Measurements from ENCODE around the gene UCK2. TPM values are rescaled to one million over a fixed set of nuclear protein-coding genes. Genes with fewer than 3 reads are reported as not detected.

Gene UCK2
- total RNA-seq, 1 experiment from 2014 or later, result 219 TPM

- peak; percentile 70 for DNase-seq (ENCODE audit: extremely low read depth, low read depth)
Measured at GRCh38 chr1:165928075-165928731, 100.8 kb downstream of the UCK2 start.

- no peak for DNase-seq (ENCODE audit: extremely low read depth, low read depth)
Measured at GRCh38 chr1:165930961-165931360, 103.5 kb downstream of the UCK2 start.

GRCh38 chr1:165933446-165934170 lies 106.2 kb downstream of the UCK2 start:
- DNase-seq (ENCODE audit: extremely low read depth, low read depth), result no peak

- no peak for DNase-seq (ENCODE audit: extremely low read depth, low read depth)
Measured at GRCh38 chr1:165936542-165936941, 109.1 kb downstream of the UCK2 start.

GRCh38 chr1:165937829-165938228 lies 110.4 kb downstream of the UCK2 start:
- no peak for DNase-seq (ENCODE audit: extremely low read depth, low read depth)

- DNase-seq (ENCODE audit: extremely low read depth, low read depth), result no peak
Measured at GRCh38 chr1:165938844-165939243, 111.4 kb downstream of the UCK2 start.

GRCh38 chr1:165941531-165941930 lies 114.1 kb downstream of the UCK2 start:
- no peak for DNase-seq (ENCODE audit: extremely low read depth, low read depth)

- DNase-seq (ENCODE audit: extremely low read depth, low read depth), result no peak
Measured at GRCh38 chr1:165942062-165942461, 114.6 kb downstream of the UCK2 start.

GRCh38 chr1:165942927-165943597 lies 115.6 kb downstream of the UCK2 start:
- no peak for DNase-seq (ENCODE audit: extremely low read depth, low read depth)

GRCh38 chr1:165945911-165946310 lies 118.5 kb downstream of the UCK2 start:
- no peak for DNase-seq (ENCODE audit: extremely low read depth, low read depth)

- DNase-seq (ENCODE audit: extremely low read depth, low read depth), result no peak
Measured at GRCh38 chr1:165947797-165948455, 120.5 kb downstream of the UCK2 start.

- DNase-seq (ENCODE audit: extremely low read depth, low read depth), result peak; percentile 21
Measured at GRCh38 chr1:165949335-165950130, 122.1 kb downstream of the UCK2 start.

- DNase-seq (ENCODE audit: extremely low read depth, low read depth), result no peak
Measured at GRCh38 chr1:165954940-165955339, 127.5 kb downstream of the UCK2 start.

- DNase-seq (ENCODE audit: extremely low read depth, low read depth), result no peak
Measured at GRCh38 chr1:165958306-165958705, 130.9 kb downstream of the UCK2 start.

- DNase-seq (ENCODE audit: extremely low read depth, low read depth), result no peak
Measured at GRCh38 chr1:165960136-165960535, 132.7 kb downstream of the UCK2 start.

- no peak for DNase-seq (ENCODE audit: extremely low read depth, low read depth)
Measured at GRCh38 chr1:165960881-165961280, 133.5 kb downstream of the UCK2 start.

Data from NCI-H460 (cell line).